T-cell (primary cell): ENCODE data around the gene SLC39A1. TPM values are rescaled to one million over a fixed set of nuclear protein-coding genes. Genes with fewer than 3 reads are reported as not detected.
"Not testable (repeated sequence)": the region's sequence is repeated elsewhere in the genome, so short reads cannot be mapped to it uniquely, and the experiment has no call there.

Experiments used
- ATAC-seq, 4 experiments: fragments of 200-7000 bp in 3 of 4; fragments of 150-1000 bp in 1 of 4; cut with Tn5 transposase; replicated peaks in 1 of 4; 1 replicate in 3 of 4; 2 replicates in 1 of 4; pipeline ENCODE4 v1.10.0; 2021; ENCODE audit warnings: moderate library complexity in 3 of 4, mild to moderate bottlenecking in 2 of 4, moderate number of reproducible peaks in 1 of 4
- CTCF ChIA-PET, 2 donors: fragments of 300-600 bp; sonication (Branson Sonifier 250); formaldehyde crosslinking; loops; one replicate each; lab custom pipeline; 2022; ENCODE audit warnings: antibody characterized with exemption in 2 of 2; lab: Charles Lee
- POLR2A ChIA-PET, 2 donors: fragments of 300-600 bp; sonication (Branson Sonifier 250); formaldehyde crosslinking; loops; one replicate each; lab custom pipeline; 2022; ENCODE audit warnings: antibody characterized with exemption in 2 of 2; lab: Charles Lee
- DNase-seq, 35 experiments: peaks; one replicate each; pipeline versions ENCODE4 v3.0.0 to v3.0.0-alpha.2; 2013 to 2023
- H3K27ac ChIP-seq: one replicate; pipeline ENCODE4 v1.5.1; 2013; ENCODE audit warnings: low read length
- H3K27me3 ChIP-seq, 2 experiments: replicated peaks in 1 of 2; 1 replicate in 1 of 2; 2 replicates in 1 of 2; pipeline versions ENCODE4 v1.6.1 to v1.7.0; 2013; ENCODE audit warnings: low read length in 1 of 2, mixed read lengths in 1 of 2; ENCODE audit not compliant: control insufficient read depth in 2 of 2, insufficient read depth in 2 of 2; ENCODE audit errors: extremely low read depth in 1 of 2
- H3K36me3 ChIP-seq, 2 donors: 1 replicate in 1 of 2; 2 replicates in 1 of 2; pipeline versions ENCODE4 v1.6.1 to v1.7.0; 2013; ENCODE audit warnings: low read length in 1 of 2; ENCODE audit not compliant: control insufficient read depth in 2 of 2, insufficient read depth in 1 of 2; ENCODE audit errors: extremely low read depth in 1 of 2
- H3K4me1 ChIP-seq, 2 experiments: 1 replicate in 1 of 2; 2 replicates in 1 of 2; pipeline versions ENCODE4 v1.6.1 to v1.7.0; 2013; ENCODE audit warnings: low read length in 2 of 2, mixed read lengths in 1 of 2; ENCODE audit not compliant: insufficient read depth in 2 of 2, control insufficient read depth in 1 of 2; ENCODE audit errors: extremely low read depth in 1 of 2
- H3K4me3 ChIP-seq, 2 donors: 1 replicate in 1 of 2; 2 replicates in 1 of 2; pipeline versions ENCODE4 v1.5.1 to v1.7.0; 2013; ENCODE audit warnings: mild to moderate bottlenecking in 2 of 2, low read length in 1 of 2, moderate library complexity in 1 of 2; ENCODE audit not compliant: control insufficient read depth in 1 of 2; ENCODE audit errors: extremely low read depth in 1 of 2
- H3K9me3 ChIP-seq: 2 replicates; pipeline ENCODE4 v1.7.0; 2013
- H3K27ac Mint-ChIP-seq, 2 donors: one replicate each; pipeline ENCODE4 v1.8.0; 2020 to 2021; ENCODE audit warnings: mild to moderate bottlenecking in 2 of 2, mixed read lengths in 2 of 2
- H3K27me3 Mint-ChIP-seq, 2 donors: one replicate each; pipeline ENCODE4 v1.8.0; 2021 to 2022; ENCODE audit warnings: mixed read lengths in 2 of 2
- H3K36me3 Mint-ChIP-seq: one replicate; pipeline ENCODE4 v1.8.0; 2021; ENCODE audit warnings: mixed read lengths
- H3K4me1 Mint-ChIP-seq, 3 donors: one replicate each; pipeline ENCODE4 v1.8.0; 2020 to 2022; ENCODE audit warnings: mixed read lengths in 3 of 3, mild to moderate bottlenecking in 1 of 3
- H3K4me3 Mint-ChIP-seq, 3 donors: one replicate each; pipeline ENCODE4 v1.8.0; 2020 to 2022; ENCODE audit warnings: mild to moderate bottlenecking in 3 of 3, mixed read lengths in 3 of 3, moderate library complexity in 3 of 3
- H3K9me3 Mint-ChIP-seq, 3 donors: one replicate each; pipeline ENCODE4 v1.8.0; 2020 to 2022; ENCODE audit warnings: mixed read lengths in 3 of 3
- WGBS: methylation state at CpG from one replicate; pipeline ENCODE4 v1.1.5; 2013; ENCODE audit warnings: missing lambda C conversion rate; ENCODE audit not compliant: insufficient coverage; 5-methylcytosine and 5-hydroxymethylcytosine counted together
- total RNA-seq, 35 experiments: library from RNA in 6 of 35; stranded (reverse) in 6 of 35; fragments of 120-200 nt in 1 of 35; gene quantifications; one replicate each; pipeline versions ENCODE4 v1.2.1 to v1.2.4 and lab custom pipeline; 2013 to 2026

Gene SLC39A1
- total RNA-seq, 5 donors from 2014 or later (not counting 1 experiment from before 2014, with no cell fraction given): 15.1 to 22.0 (median 16.4) TPM

- Mint-ChIP-seq H3K36me3 (peaks cover 26% of the 10 kb centered on the region), H3K9me3 (no peaks in the 10 kb centered on the region), H3K4me3 (peak overlapping the region in 2 of 3 donors; percentile 15 to 40), H3K27ac (no peak overlapping the region), H3K27me3 (no peaks in the 10 kb centered on the region), H3K4me1 (peaks cover 39 to 49% (median 47%) of the 10 kb centered on the region in 3 donors)
- ATAC-seq: no peak
- WGBS: no CpG with 5 or more reads among the region's 2 CpGs
- ChIA-PET CTCF (no interaction called here), POLR2A (no interaction called here)
- no peaks in the 10 kb centered on the region for H3K9me3 ChIP-seq
- H3K27ac ChIP-seq: no peak overlapping the region
- H3K4me3 ChIP-seq: no peak overlapping the region
- H3K36me3 ChIP-seq: peaks cover 5 to 20% of the 10 kb centered on the region in 2 donors
- no peak for DNase-seq
- H3K27me3 ChIP-seq: no peaks in the 10 kb centered on the region
- H3K4me1 ChIP-seq: peaks cover 5 to 33% of the 10 kb centered on the region in 2 experiments
Measured at GRCh38 chr1:153912349-153912748, 51.0 kb downstream of the SLC39A1 start.

GRCh38 chr1:153910560-153910959 is 52.8 kb downstream of the SLC39A1 start:
- H3K27me3 ChIP-seq, ATAC-seq, H3K4me3 Mint-ChIP-seq, H3K27ac ChIP-seq, H3K4me3 ChIP-seq, DNase-seq, H3K9me3 Mint-ChIP-seq, H3K27me3 Mint-ChIP-seq, CTCF ChIA-PET, H3K27ac Mint-ChIP-seq, H3K9me3 ChIP-seq: not testable (repeated sequence)
- Mint-ChIP-seq H3K36me3 (peaks cover 33% of the 10 kb centered on the region), H3K4me1 (peaks cover 42 to 56% (median 51%) of the 10 kb centered on the region in 3 donors)
- POLR2A ChIA-PET: interaction anchor here (0.5 to 1.1 kb wide), 3 partner anchors 9 to 506 kb away, joined by 3 to 4 read pairs (median 3); no protein-coding TSS in a partner anchor
- no CpG with 5 or more reads among the region's 6 CpGs for WGBS
- H3K36me3 ChIP-seq: peaks cover 5 to 22% of the 10 kb centered on the region in 2 donors
- H3K4me1 ChIP-seq: peaks cover 2 to 32% of the 10 kb centered on the region in 2 experiments

Other genes with a start within 250 kb of the SLC39A1 start
- 10 to 100 TPM; 45.9 to 57.7 (median 48.5) TPM for gene INTS3, start 235.5 kb downstream of the SLC39A1 start, total RNA-seq
- 10 to 100 TPM; 11.0 to 24.5 (median 18.9) TPM for gene SLC27A3, start 188.1 kb downstream of the SLC39A1 start, total RNA-seq
- gene GATAD2B, start 40.6 kb downstream of the SLC39A1 start, total RNA-seq: 100 to 1,000 TPM in 3 of 5 donors, 10 to 100 TPM in 2; 94.6 to 107 (median 103) TPM
- 100 to 1,000 TPM; 161 to 220 (median 196) TPM for gene DENND4B, start 16.8 kb downstream of the SLC39A1 start, total RNA-seq
- 100 to 1,000 TPM; 108 to 153 (median 122) TPM for gene CRTC2, start 4.9 kb downstream of the SLC39A1 start, total RNA-seq
- gene CREB3L4, start 4.4 kb upstream of the SLC39A1 start, total RNA-seq: 1 to 10 TPM; 3.3 to 9.0 (median 6.3) TPM
- gene JTB, start 14.1 kb upstream of the SLC39A1 start, total RNA-seq: 100 to 1,000 TPM in 3 of 5 donors, 10 to 100 TPM in 2; 90.4 to 137 (median 129) TPM
- gene RAB13, start 22.8 kb upstream of the SLC39A1 start, total RNA-seq: 1 to 10 TPM in 4 of 5 donors, under 1 TPM in 1; 0.91 to 3.6 (median 2.6) TPM
- 1,000 to 10,000 TPM; 4,147 to 5,898 (median 5,716) TPM for gene RPS27, start 27.2 kb upstream of the SLC39A1 start, total RNA-seq
- gene NUP210L, start 191.5 kb upstream of the SLC39A1 start, total RNA-seq: under 1 TPM; 0.10 to 0.35 (median 0.18) TPM
- gene TPM3, start 228.6 kb upstream of the SLC39A1 start, total RNA-seq: 100 to 1,000 TPM; 340 to 396 (median 363) TPM
- not detected for gene CFAP141, start 242.8 kb upstream of the SLC39A1 start, total RNA-seq